HL-60 (cell line): ENCODE data around the gene DCTN1.

Source experiments
- CTCF ChIP-seq: IDR thresholded peaks from one replicate; pipeline ENCODE4 v1.5.1; 2011; ENCODE audit warnings: low read length, control low read depth, inconsistent platforms; ENCODE audit not compliant: insufficient read depth
- POLR2AphosphoS5 ChIP-seq: IDR thresholded peaks from 2 replicates; pipeline ENCODE4 v1.6.1; 2012; ENCODE audit warnings: low read depth

- TF ChIP-seq CTCF = no peak
- no peak for TF ChIP-seq POLR2AphosphoS5
These were observed 3.9 kb upstream of the DCTN1 start for GRCh38 chr2:74384051-74384450.
